ENCODE results near the gene ADAMTSL1. TPM values are rescaled to one million over a fixed set of nuclear protein-coding genes. Genes with fewer than 3 reads are reported as not detected.

ADAMTSL1 gene
- total and polyA plus RNA-seq, 2 of the 8 experiments (the other 6 are each of a cell fraction or from before 2014, with no cell fraction given): 0.84 to 1.1 TPM

GRCh38 chr9:18447541-18447940 lies 26.4 kb upstream of the ADAMTSL1 start:
- Histone ChIP-seq H4K8ac (ENCODE audit: extremely low read depth, insufficient read depth, low read length) (no peak overlapping the region), H2AFZ (ENCODE audit: low read length) (0 out of 2 replicates have a peak overlapping the region, but pooled peaks have one; percentile 31), H3K56ac (replicated peaks; ENCODE audit: insufficient read length, low read depth, low read length) (no peak overlapping the region), H3K23me2 (ENCODE audit: low read depth, low read length) (no peaks in the 10 kb centered on the region), H2BK12ac (ENCODE audit: low read depth, low read length) (no peak overlapping the region), H4K91ac (replicated peaks; ENCODE audit: insufficient read length, low read length) (no peak overlapping the region), H2BK5ac (ENCODE audit: low read depth, low read length) (no peak overlapping the region), H3K27ac (ENCODE audit: low read depth, low read length) (no peak overlapping the region), H2BK15ac (ENCODE audit: low read length) (no peak overlapping the region), H3K14ac (ENCODE audit: insufficient read length) (no peak overlapping the region), H3K23ac (ENCODE audit: insufficient read length) (no peak overlapping the region), H3K27me3 (replicated peaks in 1 of 4; ENCODE audit: control insufficient read depth in 3 of 4, extremely low read depth in 1 of 4, insufficient read depth in 3 of 4, low read length in 3 of 4) (no peaks in the 10 kb centered on the region), H3K79me2 (ENCODE audit: control insufficient read depth in 1 of 2, insufficient read depth in 2 of 2, low read length in 2 of 2) (no peaks in the 10 kb centered on the region), H3K79me1 (ENCODE audit: low read depth, low read length) (no peaks in the 10 kb centered on the region), H3K36me3 (ENCODE audit: control insufficient read depth in 2 of 4, insufficient read depth in 4 of 4, low read length in 3 of 4) (no peaks in the 10 kb centered on the region), H3K9me3 (ENCODE audit: insufficient read depth in 2 of 2, low read depth in 1 of 2, low read length in 1 of 2) (no peaks in the 10 kb centered on the region), H3K9ac (replicated peaks in 1 of 4; ENCODE audit: extremely low read depth in 1 of 4, low read depth in 3 of 4, low read length in 3 of 4) (no peak overlapping the region), H4K5ac (ENCODE audit: insufficient read length, low read depth, low read length) (no peak overlapping the region), H2AK5ac (ENCODE audit: low read depth, low read length) (no peak overlapping the region), H4K20me1 (replicated peaks in 1 of 2; ENCODE audit: control insufficient read depth in 1 of 2, insufficient read depth in 2 of 2, low read length in 2 of 2) (no peaks in the 10 kb centered on the region), H2BK120ac (replicated peaks; ENCODE audit: low read depth, low read length) (no peak overlapping the region), H3K4me1 (replicated peaks in 1 of 4; ENCODE audit: control insufficient read depth in 3 of 4, insufficient read depth in 4 of 4, low read length in 3 of 4) (no peaks in the 10 kb centered on the region), H3K4me3 (ENCODE audit: extremely low read depth in 1 of 4, insufficient read depth in 2 of 4, low read depth in 3 of 4, low read length in 4 of 4) (no peak overlapping the region), H3K18ac (ENCODE audit: extremely low read depth, low read length) (no peak overlapping the region), H3K4me2 (ENCODE audit: insufficient read depth in 1 of 2, low read depth in 2 of 2, low read length in 2 of 2) (no peak overlapping the region), H2BK20ac (ENCODE audit: low read length) (no peak overlapping the region), H3K4ac (replicated peaks; ENCODE audit: insufficient read length, low read depth, low read length) (no peak overlapping the region)
- POLR2A ChIA-PET (ENCODE audit: partially characterized antibody): no interaction called here
- 93% methylated on average over 3 of the region's 3 CpGs; no CpG with 5 or more reads in 1 of the 2 experiments for WGBS, 2 experiments (ENCODE audit: extremely low coverage in 1 of 2, insufficient coverage in 1 of 2, insufficient read length in 1 of 2, insufficient replicate concordance in 2 of 2, low coverage in 1 of 2, low lambda C conversion rate in 2 of 2, missing lambda C conversion rate in 1 of 2)
- DNase-seq (ENCODE audit: low read depth in 1 of 2, low spot score in 2 of 2) (no peak), FAIRE-seq (no peak)
- CTCF ChIA-PET (ENCODE audit: partially characterized antibody): interaction anchor here (1.2 to 1.7 kb wide), 3 partner anchors 10 to 228 kb away, joined by 3 to 7 read pairs (median 3); no protein-coding TSS in a partner anchor
- TF ChIP-seq TBP (IDR thresholded peaks at IDR 0.05; ENCODE audit: low read depth, low read length): no peak
- no peak for TF ChIP-seq BCL11A (IDR thresholded peaks at IDR 0.05; ENCODE audit: low read depth in 2 of 2, low read length in 2 of 2)
- no peak for TF ChIP-seq CTCF (IDR thresholded peaks at IDR 0.05; ENCODE audit: control extremely low read depth in 1 of 3, insufficient read depth in 1 of 3, low read depth in 1 of 3, low read length in 3 of 3)
- TF ChIP-seq CEBPB (IDR thresholded peaks at IDR 0.05; ENCODE audit: low read depth, low read length): no peak
- TF ChIP-seq KDM4A (IDR thresholded peaks at IDR 0.05; ENCODE audit: low read depth, low read length, severe bottlenecking): no peak
- TF ChIP-seq HDAC2 (IDR thresholded peaks at IDR 0.05; ENCODE audit: borderline replicate concordance in 1 of 2, low read depth in 2 of 2, low read length in 2 of 2): no peak
- TF ChIP-seq USF2 (IDR thresholded peaks at IDR 0.05; ENCODE audit: low read length): no peak
- TF ChIP-seq MAFK (IDR thresholded peaks at IDR 0.05; ENCODE audit: low read depth, low read length): no peak
- TF ChIP-seq POU5F1 (IDR thresholded peaks at IDR 0.05; ENCODE audit: low read depth, low read length): no peak
- TF ChIP-seq JUND (IDR thresholded peaks at IDR 0.05; ENCODE audit: low read length): no peak
- no peak for TF ChIP-seq GTF2F1 (IDR thresholded peaks at IDR 0.05; ENCODE audit: borderline replicate concordance, low read depth, low read length)

Data from H1 (cell line).